Right lobe of liver (tissue), 6 donors: Measurements from ENCODE around the gene RTN4. TPM values are rescaled to one million over a fixed set of nuclear protein-coding genes. Genes with fewer than 3 reads are reported as not detected.
"Not testable (repeated sequence)": the region's sequence is repeated elsewhere in the genome, so short reads cannot be mapped to it uniquely, and the experiment has no call there.

Source experiments
- ATAC-seq, 4 donors: fragments of 200-7000 bp; cut with Tn5 transposase; one replicate each; pipeline ENCODE4 v1.9.1; 2020; ENCODE audit warnings: mild to moderate bottlenecking in 4 of 4, moderate library complexity in 4 of 4
- DNase-seq, 3 donors: peaks; one replicate each; pipeline ENCODE4 v3.0.0-alpha.2; 2020
- H3K27ac ChIP-seq, 3 donors: fragments of 200-600 bp; one replicate each; pipeline ENCODE4 v1.8.0; 2022
- H3K27me3 ChIP-seq, 2 donors: fragments of 200-600 bp; one replicate each; pipeline ENCODE4 v1.8.0; 2022
- H3K36me3 ChIP-seq, 4 donors: fragments of 200-600 bp; sonication (generic) in 1 of 4; one replicate each; pipeline versions ENCODE4 v1.5.1 to v1.8.0; 2017 to 2022; ENCODE audit warnings: control low read depth in 1 of 4
- H3K4me1 ChIP-seq, 4 donors: fragments of 200-600 bp; sonication (generic) in 1 of 4; one replicate each; pipeline versions ENCODE4 v1.5.1 to v1.8.0; 2017 to 2022; ENCODE audit warnings: control low read depth in 1 of 4
- H3K4me3 ChIP-seq, 3 donors: fragments of 200-600 bp; one replicate each; pipeline ENCODE4 v1.8.0; 2022
- H3K9me3 ChIP-seq, 4 donors: fragments of 200-600 bp; sonication (generic) in 1 of 4; one replicate each; pipeline versions ENCODE4 v1.5.1 to v1.8.0; 2017 to 2022; ENCODE audit warnings: control low read depth in 1 of 4
- CTCF ChIP-seq, 4 donors: fragments of 200-600 bp in 3 of 4; fragments of 450-650 bp in 1 of 4; IDR thresholded peaks; one replicate each; pipeline versions ENCODE4 v1.5.1 to v1.8.0; 2016 to 2022; ENCODE audit warnings: antibody characterized with exemption in 4 of 4, mild to moderate bottlenecking in 2 of 4
- POLR2A ChIP-seq: fragments of 450-650 bp; IDR thresholded peaks from one replicate; pipeline ENCODE4 v1.6.1; 2017; ENCODE audit warnings: antibody characterized with exemption, mild to moderate bottlenecking
- WGBS: methylation state at CpG from one replicate; pipeline ENCODE4 v1.1.6; 2018; ENCODE audit warnings: low coverage, low lambda C conversion rate; ENCODE audit not compliant: insufficient coverage; ENCODE audit errors: missing lambda C conversion rate; 5-methylcytosine and 5-hydroxymethylcytosine counted together
- intact Hi-C, 2 donors: fragments of 100-400 bp; cut with DNase I; formaldehyde crosslinking; loops; one replicate each; pipeline versions ENCODE4 v1.11.2 to v1.14.1; 2022
- total RNA-seq, 6 experiments: library from RNA; depleted of rRNA in 2 of 6; stranded (reverse); fragments of >200 nt in 2 of 6; fragmentation: NEBNext Ultra II Directional in 3 of 6; extraction: Animal tissue kit (Norgen Biotek cat#: 25700) in 3 of 6; gene quantifications; one replicate each; pipeline versions ENCODE4 v1.1.0 to v1.2.4, GENCODE V29; 2016 to 2023
- donor health status: DM: no; HTN: yes; CAD: no.
- donor health status: DM: no; HTN: no; CAD: no.
- donor health status: DM: no; HTN: no; CAD: no.
- donor health status: DM: no; HTN: yes; CAD: no.
- donor health status: DM: no; HTN: yes; CAD: no.

The RTN4 gene
- total RNA-seq, 6 experiments from 2014 or later, result 126 to 195 (median 177) TPM

GRCh38 chr2:55096586-55096985 is 46.3 kb upstream of the RTN4 start:
- intact Hi-C loops, result no loop called here

GRCh38 chr2:55093381-55093780 is 43.1 kb upstream of the RTN4 start:
- peak in 1 of 4 donors; percentile 18 for ATAC-seq

More at GRCh38 chr2:55096586-55096985, 46.3 kb upstream of the RTN4 start:
- no peaks in the 10 kb centered on the region for H3K27me3 ChIP-seq
- no peaks in the 10 kb centered on the region for H3K9me3 ChIP-seq
- WGBS, result 73% methylated on average over 3 of the region's 3 CpGs
- no peak for ATAC-seq
- H3K4me1 ChIP-seq, result peaks cover 0 to 5% (median 0%) of the 10 kb centered on the region in 4 donors
- H3K27ac ChIP-seq, result no peak overlapping the region
- no peak for DNase-seq
- no peak overlapping the region for H3K4me3 ChIP-seq
- no peaks in the 10 kb centered on the region for H3K36me3 ChIP-seq
- TF ChIP-seq POLR2A, result no peak
- TF ChIP-seq CTCF (IDR thresholded peaks at IDR 0.05), result no peak

GRCh38 chr2:55092439-55092838 is 42.2 kb upstream of the RTN4 start:
- intact Hi-C loops, result no loop called here
- 90% methylated on average over 6 of the region's 6 CpGs for WGBS
- ATAC-seq, result no peak
- no peaks in the 10 kb centered on the region for H3K9me3 ChIP-seq
- no peak for DNase-seq
- no peaks in the 10 kb centered on the region for H3K36me3 ChIP-seq
- no peak overlapping the region for H3K27ac ChIP-seq
- H3K4me1 ChIP-seq, result no peaks in the 10 kb centered on the region
- no peak overlapping the region for H3K4me3 ChIP-seq
- H3K27me3 ChIP-seq, result no peaks in the 10 kb centered on the region
- TF ChIP-seq CTCF (IDR thresholded peaks at IDR 0.05) (no peak), POLR2A (no peak)

More at GRCh38 chr2:55093381-55093780, 43.1 kb upstream of the RTN4 start:
- WGBS, result 60% methylated on average over 4 of the region's 4 CpGs
- TF ChIP-seq POLR2A (no peak), CTCF (IDR thresholded peaks at IDR 0.05) (no peak)
- intact Hi-C loops, result no loop called here
- Histone ChIP-seq H3K27me3 (no peaks in the 10 kb centered on the region), H3K9me3 (no peaks in the 10 kb centered on the region), H3K36me3 (no peaks in the 10 kb centered on the region), H3K27ac (no peak overlapping the region), H3K4me3 (no peak overlapping the region), H3K4me1 (no peaks in the 10 kb centered on the region)
- no peak for DNase-seq

- H3K36me3 ChIP-seq, intact Hi-C loops, H3K9me3 ChIP-seq, H3K4me3 ChIP-seq, H3K27me3 ChIP-seq, ATAC-seq, DNase-seq, H3K27ac ChIP-seq, H3K4me1 ChIP-seq: not testable (repeated sequence)
- 75% methylated on average over 2 of the region's 4 CpGs for WGBS
Observed at GRCh38 chr2:55091681-55092080, 41.4 kb upstream of the RTN4 start.

- Histone ChIP-seq H3K27me3 (no peaks in the 10 kb centered on the region), H3K4me1 (no peaks in the 10 kb centered on the region), H3K4me3 (no peak overlapping the region), H3K36me3 (no peaks in the 10 kb centered on the region), H3K27ac (no peak overlapping the region), H3K9me3 (no peaks in the 10 kb centered on the region)
- DNase-seq (no peak), ATAC-seq (no peak)
- TF ChIP-seq CTCF (IDR thresholded peaks at IDR 0.05), result no peak
- TF ChIP-seq POLR2A, result no peak
- intact Hi-C loops, result no loop called here
- WGBS, result 81% methylated on average over 2 of the region's 2 CpGs
Observed at GRCh38 chr2:55090702-55091101, 40.5 kb upstream of the RTN4 start.
